Measurements from ENCODE around the gene MSANTD2.

GRCh38 chr11:124776865-124777645 lies 23.2 kb downstream of the MSANTD2 start:
- TF ChIP-seq CTCF (IDR thresholded peaks at IDR 0.05; ENCODE audit: insufficient read depth, low read length, poor library complexity, severe bottlenecking) = no peak
- no peak for TF ChIP-seq EZH2phosphoT487 (conservative IDR thresholded peaks at IDR 0.05; ENCODE audit: low read length)
